Activated T-helper 1 cell treated with anti-CD3 and anti-CD28 coated beads, Interleukin-2, amount 50 U/mL, for 16 hours (primary cell): ENCODE results near the gene CPXM2.

ENCODE experiments used
- DNase-seq, 2 donors: peaks; one replicate each; pipeline ENCODE4 v3.0.0-alpha.2; 2020; ENCODE audit warnings: low read depth in 1 of 2, low spot score in 1 of 2

The CPXM2 gene

DNA sequence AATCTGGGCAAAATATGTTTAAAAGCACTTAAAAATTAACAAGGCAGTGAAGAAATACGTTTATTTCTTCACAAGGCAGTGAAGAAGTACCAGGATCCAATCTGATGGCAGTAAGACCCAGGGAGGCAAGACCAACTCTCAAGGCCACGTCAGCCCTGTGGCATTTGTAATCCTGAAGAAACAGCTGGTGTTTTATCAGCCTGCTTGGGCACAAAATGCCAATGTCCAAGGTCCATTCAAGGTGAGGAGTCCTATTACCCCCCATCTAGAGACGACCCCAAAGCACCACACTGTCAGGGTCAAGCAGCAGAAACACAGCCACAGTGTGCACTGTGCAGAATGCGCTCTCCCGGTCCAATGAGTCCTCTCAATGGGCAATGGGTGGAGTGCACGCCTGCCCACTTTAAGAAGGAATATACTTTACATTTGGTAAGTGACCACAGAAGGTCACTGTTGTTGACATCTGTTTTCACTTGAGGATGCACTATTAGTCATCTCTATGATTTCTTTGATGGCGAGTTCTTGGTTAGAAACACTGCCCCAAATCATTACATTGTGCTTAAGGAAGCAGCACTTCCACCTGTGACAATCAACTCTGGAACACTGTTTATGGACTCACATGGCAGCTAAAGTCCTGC lies 12.8 kb downstream of the CPXM2 start:
- no peak for DNase-seq

DNA sequence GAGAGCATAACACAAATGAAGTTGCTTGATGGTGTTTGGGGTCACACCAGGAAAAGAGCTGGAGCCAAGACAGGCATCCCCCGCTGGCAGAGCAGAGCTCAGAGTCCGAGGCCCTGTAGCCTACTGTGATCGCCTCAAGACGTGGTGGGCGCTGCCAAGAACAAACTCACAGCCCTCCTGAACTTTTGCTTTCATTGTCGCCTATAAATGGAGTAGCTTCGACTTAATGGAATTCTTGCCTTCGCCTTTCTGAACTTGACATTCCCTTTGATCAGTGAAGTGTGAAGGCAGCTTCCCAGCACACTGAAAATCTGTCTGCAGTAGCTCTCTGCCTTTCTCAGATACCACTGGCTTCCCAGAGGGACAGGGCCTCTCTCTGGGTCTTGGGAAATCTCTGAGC lies 21.3 kb downstream of the CPXM2 start:
- DNase-seq = no peak

- no peak for DNase-seq
These were observed 22.6 kb downstream of the CPXM2 start for GRCh38 chr10:123869020-123869414.

- no peak for DNase-seq
These were observed 23.3 kb downstream of the CPXM2 start for GRCh38 chr10:123868038-123869019.

GRCh38 chr10:123865880-123866279 lies 25.7 kb downstream of the CPXM2 start:
- no peak for DNase-seq

GRCh38 chr10:123865350-123865749 lies 26.3 kb downstream of the CPXM2 start:
- DNase-seq = no peak

GRCh38 chr10:123864923-123865322 lies 26.7 kb downstream of the CPXM2 start:
- DNase-seq = no peak

GRCh38 chr10:123863721-123864482 lies 27.7 kb downstream of the CPXM2 start:
- no peak for DNase-seq

GRCh38 chr10:123863183-123863575 lies 28.4 kb downstream of the CPXM2 start:
- DNase-seq = no peak

- no peak for DNase-seq
These were observed 29.0 kb downstream of the CPXM2 start for GRCh38 chr10:123862421-123863182.

- DNase-seq = no peak
These were observed 30.8 kb downstream of the CPXM2 start for GRCh38 chr10:123860856-123861255.

GRCh38 chr10:123860209-123860608 lies 31.4 kb downstream of the CPXM2 start:
- no peak for DNase-seq

DNA sequence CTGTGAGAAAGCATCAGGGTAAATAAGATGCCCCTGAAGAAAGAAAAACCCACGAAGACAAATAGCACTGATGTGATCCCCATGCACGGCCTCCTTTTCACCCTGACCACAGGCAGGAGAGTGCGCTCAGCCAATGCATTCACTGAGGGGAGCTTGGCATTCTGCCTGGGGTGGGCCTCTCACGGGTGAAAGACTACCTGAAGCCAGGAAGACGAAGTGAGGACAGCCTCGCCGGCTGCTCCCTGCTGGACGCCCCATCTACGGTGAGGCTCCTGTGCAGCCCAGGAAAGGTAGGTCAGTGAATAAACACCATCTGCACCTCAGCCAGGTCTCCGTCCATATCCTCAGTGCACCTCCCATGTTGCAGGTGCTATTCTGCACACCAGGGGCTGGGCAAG lies 32.0 kb downstream of the CPXM2 start:
- no peak for DNase-seq

DNA sequence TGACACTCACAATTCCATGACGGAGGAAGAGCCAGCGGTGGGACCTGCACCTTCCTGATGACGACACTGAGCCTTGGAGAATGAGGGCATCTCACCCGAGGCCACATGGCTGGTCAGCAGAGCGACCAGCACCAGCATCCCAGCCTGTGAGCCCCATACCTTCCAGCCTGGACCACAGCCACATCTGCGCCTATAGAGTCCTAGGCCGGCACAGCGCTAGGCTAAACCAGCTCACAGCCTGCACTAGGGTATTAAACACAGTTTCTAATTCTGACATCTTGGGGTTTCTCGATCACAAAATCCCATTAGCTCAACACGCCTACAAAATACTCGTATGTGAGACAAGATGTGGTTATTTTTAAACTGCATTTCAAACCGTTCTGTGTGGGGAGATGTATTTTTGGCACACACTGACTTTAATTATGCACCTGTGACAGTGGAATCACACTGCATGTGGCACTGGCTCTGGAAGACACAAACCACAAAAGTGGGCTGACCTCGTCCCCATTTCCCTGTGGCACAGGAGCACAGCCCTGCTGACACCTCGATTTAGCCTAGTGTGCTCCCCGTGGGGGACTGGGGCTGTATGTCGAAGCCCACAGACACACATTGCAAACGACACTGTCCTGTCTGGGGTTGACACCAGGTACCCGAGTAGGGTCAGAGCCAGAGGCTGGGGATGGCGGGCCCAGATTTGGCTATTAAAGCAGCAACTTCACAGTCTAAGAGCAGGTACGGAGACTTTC lies 32.5 kb downstream of the CPXM2 start:
- no peak for DNase-seq

DNA sequence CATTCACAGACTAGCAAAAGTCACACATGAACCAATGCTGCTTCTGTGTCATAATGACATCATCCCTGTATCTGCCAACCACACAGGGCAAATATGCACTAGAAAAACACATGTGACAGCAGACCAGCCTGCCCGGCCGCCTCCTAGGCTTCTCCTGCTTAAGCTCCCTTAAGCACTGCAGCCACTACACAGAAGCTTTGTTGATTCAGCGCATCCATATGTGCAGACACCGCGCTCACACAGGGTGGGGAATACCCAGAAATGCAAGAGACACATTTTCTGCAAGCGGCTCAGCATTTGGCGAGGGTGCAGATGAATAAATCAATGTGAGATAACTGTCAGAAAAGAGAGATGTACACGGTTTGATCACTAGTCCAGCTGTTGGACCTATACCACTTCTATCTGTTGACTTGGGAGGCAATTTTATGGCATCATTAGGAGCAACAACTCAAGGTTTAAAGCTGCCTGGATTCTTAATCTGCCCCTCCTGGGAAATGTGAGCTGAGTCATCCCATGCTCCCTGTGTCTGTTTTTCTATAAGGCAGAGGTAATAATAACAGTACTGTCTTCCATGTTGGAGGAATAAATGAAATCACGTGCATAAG lies 33.4 kb downstream of the CPXM2 start:
- no peak for DNase-seq

DNA sequence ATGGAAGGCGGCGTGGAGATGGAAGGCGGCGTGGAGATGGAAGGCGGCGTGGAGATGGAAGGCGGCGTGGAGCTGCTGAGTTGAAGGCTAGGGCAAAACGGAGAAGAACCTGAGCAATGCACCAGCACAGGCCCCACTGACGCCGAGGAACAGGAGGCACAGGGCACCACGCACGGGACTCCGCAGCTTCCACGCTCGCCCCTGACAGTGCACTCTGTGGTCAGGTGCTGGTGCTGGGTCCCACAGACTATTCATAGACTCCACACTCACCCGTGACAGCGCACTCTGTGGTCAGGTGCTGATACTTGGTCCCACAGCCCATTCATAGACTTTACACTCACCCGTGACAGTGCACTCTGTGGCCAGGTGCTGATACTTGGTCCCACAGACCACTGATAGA lies 34.0 kb downstream of the CPXM2 start:
- DNase-seq = no peak

DNA sequence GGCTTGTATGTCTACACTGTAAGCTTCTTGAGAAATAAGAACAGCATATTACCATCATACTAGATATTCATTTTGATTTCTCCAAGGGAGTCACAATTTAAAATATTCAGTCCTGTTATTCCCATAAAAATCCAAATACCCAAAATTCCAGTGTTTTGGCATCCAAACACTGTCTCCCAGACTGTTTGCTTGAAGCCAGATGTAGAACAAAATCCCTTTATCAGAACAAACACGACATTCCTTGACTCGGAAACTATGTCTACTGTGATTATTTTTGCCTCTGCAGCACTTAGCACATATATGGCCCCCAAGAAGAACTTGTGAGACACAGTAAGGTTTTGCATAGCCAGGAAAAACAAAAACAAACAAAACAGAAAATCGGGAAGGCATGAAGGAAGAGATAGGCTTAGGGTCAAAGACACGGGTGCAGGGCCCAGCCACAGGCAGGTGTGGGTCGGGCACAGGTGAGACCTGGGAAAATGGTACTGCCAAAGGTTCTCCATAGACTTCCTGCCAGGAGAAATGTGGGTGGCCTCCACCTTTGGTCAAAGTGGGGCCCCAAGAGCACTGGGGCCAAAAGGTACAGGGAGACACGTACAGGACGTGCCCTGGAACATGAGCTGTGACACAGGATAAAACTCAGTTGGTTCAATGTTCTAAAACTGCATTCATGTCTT lies 36.5 kb downstream of the CPXM2 start:
- no peak for DNase-seq

DNA sequence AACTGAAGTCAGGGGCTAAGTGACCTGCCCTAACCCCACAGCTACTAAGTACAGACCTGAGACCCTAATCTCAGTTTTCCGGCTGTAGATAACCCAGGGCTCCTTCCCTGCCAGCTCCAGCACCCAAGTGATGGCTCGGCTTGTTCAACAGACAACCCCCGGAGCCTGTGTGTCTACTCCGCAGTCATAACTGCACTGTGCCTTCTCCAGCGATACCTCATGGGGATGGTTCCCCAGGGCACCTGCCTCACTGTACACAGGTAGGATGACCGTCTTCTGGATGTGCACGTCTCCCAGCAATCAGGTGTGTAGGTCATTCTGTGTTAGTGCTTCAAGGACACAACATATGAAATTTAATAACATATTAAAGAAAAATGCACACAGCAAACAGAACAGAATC lies 37.1 kb downstream of the CPXM2 start:
- DNase-seq = no peak

GRCh38 chr10:123854003-123854402 lies 37.6 kb downstream of the CPXM2 start:
- DNase-seq = no peak
